SK-N-SH (cell line): ENCODE results near the gene CRPPA.

Experiments
- POLR2AphosphoS5 ChIP-seq: IDR thresholded peaks from 2 replicates; pipeline ENCODE4 v1.6.1; 2012; ENCODE audit warnings: low read depth, low read length
- RAD21 ChIP-seq: IDR thresholded peaks from 2 replicates; pipeline ENCODE4 v1.6.1; 2012; ENCODE audit warnings: mild to moderate bottlenecking, low read length

GRCh38 chr7:16446508-16446907, 25.2 kb upstream of the CRPPA start:
- TF ChIP-seq RAD21 (no peak), POLR2AphosphoS5 (no peak)
